Measurements from ENCODE around the gene KRT71.

Gene KRT71

GRCh38 chr12:52552681-52553195 is at the start of gene KRT71:
TSS of gene KRT71 (minus strand) at chr12:52553145. CDS start at chr12:52553077, 68 bp downstream.
- DNase-seq (ENCODE audit: low spot score), result no peak
- no peak within 1 kb of the TSS for H3K27ac ChIP-seq
- ChIA-PET POLR2A (ENCODE audit: low non-redundant PET) (no interaction called here), CTCF (interaction anchor here (0.7 kb wide), 1 partner anchor 166 kb away, joined by 3 read pairs; no protein-coding TSS in a partner anchor)
- TF ChIP-seq, protein P1, sequence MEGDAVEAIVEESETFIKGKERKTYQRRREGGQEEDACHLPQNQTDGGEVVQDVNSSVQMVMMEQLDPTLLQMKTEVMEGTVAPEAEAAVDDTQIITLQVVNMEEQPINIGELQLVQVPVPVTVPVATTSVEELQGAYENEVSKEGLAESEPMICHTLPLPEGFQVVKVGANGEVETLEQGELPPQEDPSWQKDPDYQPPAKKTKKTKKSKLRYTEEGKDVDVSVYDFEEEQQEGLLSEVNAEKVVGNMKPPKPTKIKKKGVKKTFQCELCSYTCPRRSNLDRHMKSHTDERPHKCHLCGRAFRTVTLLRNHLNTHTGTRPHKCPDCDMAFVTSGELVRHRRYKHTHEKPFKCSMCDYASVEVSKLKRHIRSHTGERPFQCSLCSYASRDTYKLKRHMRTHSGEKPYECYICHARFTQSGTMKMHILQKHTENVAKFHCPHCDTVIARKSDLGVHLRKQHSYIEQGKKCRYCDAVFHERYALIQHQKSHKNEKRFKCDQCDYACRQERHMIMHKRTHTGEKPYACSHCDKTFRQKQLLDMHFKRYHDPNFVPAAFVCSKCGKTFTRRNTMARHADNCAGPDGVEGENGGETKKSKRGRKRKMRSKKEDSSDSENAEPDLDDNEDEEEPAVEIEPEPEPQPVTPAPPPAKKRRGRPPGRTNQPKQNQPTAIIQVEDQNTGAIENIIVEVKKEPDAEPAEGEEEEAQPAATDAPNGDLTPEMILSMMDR (conservative IDR thresholded peaks at IDR 0.05; ENCODE audit: low read depth), result no peak

- ChIA-PET CTCF (no interaction called here), POLR2A (ENCODE audit: low non-redundant PET) (no interaction called here)
- DNase-seq (ENCODE audit: low spot score), result no peak
- no peak overlapping the region for H3K27ac ChIP-seq
- TF ChIP-seq, protein P1 (conservative IDR thresholded peaks at IDR 0.05; ENCODE audit: low read depth), result no peak
These were observed 49.6 kb upstream of the KRT71 start for GRCh38 chr12:52602552-52602951.

DNA sequence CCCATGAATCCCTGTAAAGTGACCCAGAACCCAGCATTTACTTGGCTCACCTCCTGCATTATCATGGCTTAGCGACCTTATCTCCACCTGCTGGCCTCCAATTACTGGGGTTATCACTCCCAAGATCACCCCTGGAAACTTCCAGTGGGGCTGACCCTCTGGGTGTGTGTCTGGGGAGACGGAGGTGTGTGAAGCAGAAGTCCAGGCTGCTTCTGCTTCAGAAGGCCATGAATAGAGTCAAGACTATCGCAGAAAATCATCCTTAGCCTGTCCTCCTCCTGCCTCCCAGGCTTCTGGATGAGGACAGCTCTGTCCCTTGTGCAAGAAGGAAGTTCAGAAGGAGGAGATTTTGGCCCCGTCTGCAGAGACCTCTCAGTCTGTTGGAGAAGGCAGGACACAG is 48.7 kb upstream of the KRT71 start:
- TF ChIP-seq, protein P1 (conservative IDR thresholded peaks at IDR 0.05; ENCODE audit: low read depth), result no peak
- POLR2A ChIA-PET (ENCODE audit: low non-redundant PET), result no interaction called here
- H3K27ac ChIP-seq, result no peak overlapping the region
- no peak for DNase-seq (ENCODE audit: low spot score)
- CTCF ChIA-PET, result interaction anchor here (0.7 kb wide), 1 partner anchor 68 kb away, joined by 4 read pairs; no protein-coding TSS in a partner anchor

DNA sequence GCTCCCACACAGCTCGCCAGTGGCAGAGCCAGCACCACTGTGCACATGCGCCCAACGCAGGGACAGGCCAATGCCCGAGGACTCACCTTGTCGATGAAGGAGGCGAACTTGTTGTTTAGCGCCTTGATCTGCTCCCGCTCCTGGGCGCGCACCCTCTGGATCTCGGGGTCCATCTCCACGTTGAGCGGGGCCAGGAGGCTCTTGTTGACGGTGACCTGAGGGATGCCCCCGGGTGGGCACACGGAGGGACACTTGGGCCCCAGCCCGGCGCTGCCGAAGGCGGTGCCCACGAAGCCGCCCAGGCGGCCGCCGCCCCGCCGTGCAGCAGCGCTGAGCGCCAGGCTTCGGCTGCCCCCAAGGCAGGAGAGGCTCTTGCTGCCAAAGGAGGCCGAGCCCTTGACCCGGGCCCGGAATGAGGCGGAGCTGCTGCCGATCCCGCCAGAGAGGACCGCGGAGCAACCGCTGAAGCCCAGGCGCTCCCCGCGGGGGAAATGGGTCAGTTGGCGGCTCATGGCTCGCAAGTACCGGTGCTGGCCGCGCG is 48.1 kb upstream of the KRT71 start, which contains the start of gene KRT72:
KRT72 (minus strand) TSS at position 523 of the 541 bp plus-strand sequence; CDS start at position 512, 11 bp downstream.
- DNase-seq (ENCODE audit: low spot score), result no peak
- no peak within 1 kb of the TSS for H3K27ac ChIP-seq
- CTCF ChIA-PET, result no interaction called here
- POLR2A ChIA-PET (ENCODE audit: low non-redundant PET), result interaction anchor here (0.6 kb wide), 1 partner anchor 262 kb away, joined by 3 read pairs; no protein-coding TSS in a partner anchor
- TF ChIP-seq, protein P1 (conservative IDR thresholded peaks at IDR 0.05; ENCODE audit: low read depth), result no peak

DNA sequence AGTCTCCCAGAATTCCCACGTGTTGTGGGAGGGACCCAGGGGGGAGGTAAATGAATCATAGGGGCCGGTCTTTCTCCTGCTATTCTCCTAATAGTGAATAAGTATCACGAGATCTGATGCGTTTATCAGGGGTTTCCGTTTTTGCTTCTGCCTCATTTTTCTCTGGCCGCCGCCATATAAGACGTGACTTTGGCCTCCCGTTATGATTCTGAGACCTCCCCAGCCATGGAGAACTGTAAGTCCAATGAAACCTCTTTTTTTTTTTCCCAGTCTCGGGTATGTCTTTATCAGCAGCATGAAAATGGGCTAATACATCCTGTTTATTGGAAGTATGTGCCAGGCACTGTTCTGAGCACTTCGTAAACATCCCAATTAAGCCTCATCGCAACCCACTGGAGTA is 47.5 kb upstream of the KRT71 start:
- H3K27ac ChIP-seq, result no peak overlapping the region
- POLR2A ChIA-PET (ENCODE audit: low non-redundant PET), result interaction anchor here (0.6 kb wide), 1 partner anchor 262 kb away, joined by 3 read pairs; no protein-coding TSS in a partner anchor
- DNase-seq (ENCODE audit: low spot score), result no peak
- CTCF ChIA-PET, result interaction anchor here (0.6 kb wide), 2 partner anchors 80 to 399 kb away, joined by 4 read pairs; partner anchors contain the start of gene KRT5
- TF ChIP-seq, protein P1 (conservative IDR thresholded peaks at IDR 0.05; ENCODE audit: low read depth), result no peak

DNA sequence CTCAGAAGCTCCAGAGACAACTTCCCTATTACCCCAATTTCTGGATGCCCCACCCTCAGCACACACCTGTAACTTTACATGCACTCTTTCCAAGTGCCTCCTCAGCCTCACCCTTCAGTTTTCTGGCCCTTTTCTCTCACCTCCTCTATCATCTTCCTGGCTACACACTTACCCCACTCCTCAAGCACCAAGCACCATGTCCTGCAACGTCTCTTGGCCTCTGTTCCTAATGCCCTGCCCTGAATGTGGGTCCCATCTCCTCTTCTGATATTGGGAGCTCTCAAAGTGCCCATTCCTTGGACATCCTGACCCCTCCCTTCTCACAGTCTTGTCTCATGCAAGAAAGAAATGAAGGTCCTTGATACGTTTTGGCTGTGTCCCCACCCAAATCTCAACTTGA is 47.1 kb upstream of the KRT71 start:
- ChIA-PET POLR2A (ENCODE audit: low non-redundant PET) (no interaction called here), CTCF (interaction anchor here (0.6 kb wide), 2 partner anchors 80 to 399 kb away, joined by 4 read pairs; partner anchors contain the start of gene KRT5)
- DNase-seq (ENCODE audit: low spot score), result no peak
- TF ChIP-seq, protein P1 (conservative IDR thresholded peaks at IDR 0.05; ENCODE audit: low read depth), result no peak
- H3K27ac ChIP-seq, result no peak overlapping the region
